Erythroblast (primary cell): ENCODE data around the gene MADCAM1.

ENCODE experiments used
- GATA1 ChIP-seq: IDR thresholded peaks from 2 replicates; pipeline ENCODE4 v1.6.1; 2011; ENCODE audit warnings: low read depth, mild to moderate bottlenecking, control low read depth, low read length, moderate library complexity
- POLR2A ChIP-seq: IDR thresholded peaks from 2 replicates; pipeline ENCODE4 v1.6.1; 2011; ENCODE audit warnings: mild to moderate bottlenecking, low read length

GRCh38 chr19:532561-533363 is 36.5 kb downstream of the MADCAM1 start:
- TF ChIP-seq POLR2A (no peak), GATA1 (no peak)
